ENCODE data around the gene COL26A1. TPM values are rescaled to one million over a fixed set of nuclear protein-coding genes. Genes with fewer than 3 reads are reported as not detected.

COL26A1 gene
- total and polyA plus RNA-seq, 8 donors = 0.37 to 3.5 (median 0.86) TPM

- ATAC-seq = no peak
- no peak for TF ChIP-seq CTCF (IDR thresholded peaks at IDR 0.05)
- WGBS, 2 donors = 79 to 81% methylated on average over 15 of the region's 15 CpGs
- Histone ChIP-seq H3K4me3 (no peak overlapping the region), H3K27me3 (no peaks in the 10 kb centered on the region), H3K27ac (no peak overlapping the region), H3K9me3 (no peaks in the 10 kb centered on the region), H3K36me3 (no peaks in the 10 kb centered on the region), H3K4me1 (no peaks in the 10 kb centered on the region)
- no peak for FAIRE-seq
- DNase-seq = no peak
- intact Hi-C loops (cut with DNase I) = no loop called here
Observed at GRCh38 chr7:101589976-101590662, 227.4 kb downstream of the COL26A1 start.

- Histone ChIP-seq H3K36me3 (no peaks in the 10 kb centered on the region), H3K27me3 (no peaks in the 10 kb centered on the region), H3K27ac (no peak overlapping the region), H3K4me1 (no peaks in the 10 kb centered on the region), H3K4me3 (no peak overlapping the region), H3K9me3 (no peaks in the 10 kb centered on the region)
- no peak for ATAC-seq
- intact Hi-C loops (cut with DNase I) = no loop called here
- WGBS, 2 donors = 81 to 91% methylated on average over 18 of the region's 18 CpGs
- TF ChIP-seq CTCF (IDR thresholded peaks at IDR 0.05) = no peak
- DNase-seq = no peak
- no peak for FAIRE-seq
Observed at GRCh38 chr7:101590663-101591435, 228.2 kb downstream of the COL26A1 start.

GRCh38 chr7:101591504-101591903, 228.8 kb downstream of the COL26A1 start:
- no peak for TF ChIP-seq CTCF (IDR thresholded peaks at IDR 0.05)
- FAIRE-seq = no peak
- H3K4me1 ChIP-seq = no peaks in the 10 kb centered on the region
- H3K9me3 ChIP-seq = no peaks in the 10 kb centered on the region
- no peak for DNase-seq
- no peak overlapping the region for H3K4me3 ChIP-seq
- no peak overlapping the region for H3K27ac ChIP-seq
- H3K27me3 ChIP-seq = no peaks in the 10 kb centered on the region
- ATAC-seq = no peak
- H3K36me3 ChIP-seq = no peaks in the 10 kb centered on the region
- 77 to 89% methylated on average over 2 of the region's 2 CpGs for WGBS, 2 donors
- intact Hi-C loops (cut with DNase I) = no loop called here

GRCh38 chr7:101593556-101593955, 230.9 kb downstream of the COL26A1 start:
- TF ChIP-seq CTCF (IDR thresholded peaks at IDR 0.05) = no peak
- Histone ChIP-seq H3K36me3 (no peaks in the 10 kb centered on the region), H3K27me3 (no peaks in the 10 kb centered on the region), H3K27ac (no peak overlapping the region), H3K9me3 (no peaks in the 10 kb centered on the region), H3K4me1 (no peaks in the 10 kb centered on the region), H3K4me3 (no peak overlapping the region)
- DNase-seq (no peak), FAIRE-seq (no peak), ATAC-seq (no peak)
- WGBS, 2 donors = 80 to 84% methylated on average over 6 of the region's 6 CpGs
- intact Hi-C loops (cut with DNase I) = no loop called here

GRCh38 chr7:101594790-101595189, 232.1 kb downstream of the COL26A1 start:
- no peak overlapping the region for H3K27ac ChIP-seq
- ATAC-seq (no peak), FAIRE-seq (no peak), DNase-seq (no peak)
- TF ChIP-seq CTCF (IDR thresholded peaks at IDR 0.05) = no peak
- 71 to 88% methylated on average over 3 of the region's 3 CpGs for WGBS, 2 donors
- no peaks in the 10 kb centered on the region for H3K27me3 ChIP-seq
- intact Hi-C loops (cut with DNase I) = no loop called here
- H3K36me3 ChIP-seq = no peaks in the 10 kb centered on the region
- no peak overlapping the region for H3K4me3 ChIP-seq
- no peaks in the 10 kb centered on the region for H3K4me1 ChIP-seq
- no peaks in the 10 kb centered on the region for H3K9me3 ChIP-seq

Measured in pancreas (tissue), 10 donors.